ENCODE results near the gene ILF2. TPM values are rescaled to one million over a fixed set of nuclear protein-coding genes. Genes with fewer than 3 reads are reported as not detected.
A peak's percentile ranks its signal among the peaks of the same experiment; 100 is the strongest.
"Not testable (repeated sequence)": the region's sequence is repeated elsewhere in the genome, so short reads cannot be mapped to it uniquely, and the experiment has no call there.

Gene ILF2
- total RNA-seq (2014; rRNA removed; shearing (Covaris generic)) = 144 and 159 TPM in 2 replicates

GRCh38 chr1:153670859-153671627, at the start of gene ILF2:
ILF2 (minus strand) TSS chr1:153670993; CDS start chr1:153670922, 71 bp downstream.
- peak; percentile 99 for DNase-seq (ENCODE audit: low spot score)

- no peak for DNase-seq (ENCODE audit: low spot score)
Measured at GRCh38 chr1:153717330-153717729, 46.5 kb upstream of the ILF2 start.

- not testable (repeated sequence) for DNase-seq (ENCODE audit: low spot score)
Measured at GRCh38 chr1:153716211-153716610, 45.4 kb upstream of the ILF2 start.

- DNase-seq (ENCODE audit: low spot score) = no peak
Measured at GRCh38 chr1:153711026-153711425, 40.2 kb upstream of the ILF2 start.

- no peak for DNase-seq (ENCODE audit: low spot score)
Measured at GRCh38 chr1:153705484-153705883, 34.7 kb upstream of the ILF2 start.

- no peak for DNase-seq (ENCODE audit: low spot score)
Measured at GRCh38 chr1:153699768-153700167, 29.0 kb upstream of the ILF2 start.

GRCh38 chr1:153698923-153699714, 28.3 kb upstream of the ILF2 start:
- no peak for DNase-seq (ENCODE audit: low spot score)

- no peak for DNase-seq (ENCODE audit: low spot score)
Measured at GRCh38 chr1:153698020-153698922, 27.5 kb upstream of the ILF2 start.

GRCh38 chr1:153697191-153698019, 26.6 kb upstream of the ILF2 start:
- peak; percentile 34 for DNase-seq (ENCODE audit: low spot score)

- no peak for DNase-seq (ENCODE audit: low spot score)
Measured at GRCh38 chr1:153696741-153697140, 25.9 kb upstream of the ILF2 start.

- no peak for DNase-seq (ENCODE audit: low spot score)
Measured at GRCh38 chr1:153693466-153693865, 22.7 kb upstream of the ILF2 start.

- no peak for DNase-seq (ENCODE audit: low spot score)
Measured at GRCh38 chr1:153688736-153689328, 18.0 kb upstream of the ILF2 start.

GRCh38 chr1:153688276-153688675, 17.5 kb upstream of the ILF2 start:
- no peak for DNase-seq (ENCODE audit: low spot score)

GRCh38 chr1:153687346-153688125, 16.7 kb upstream of the ILF2 start:
- no peak for DNase-seq (ENCODE audit: low spot score)

- DNase-seq (ENCODE audit: low spot score) = no peak
Measured at GRCh38 chr1:153685544-153686340, 14.9 kb upstream of the ILF2 start.

GRCh38 chr1:153684892-153685291, 14.1 kb upstream of the ILF2 start:
- DNase-seq (ENCODE audit: low spot score) = no peak

GRCh38 chr1:153683854-153684253, 13.1 kb upstream of the ILF2 start:
- peak; percentile 19 for DNase-seq (ENCODE audit: low spot score)

- DNase-seq (ENCODE audit: low spot score) = no peak
Measured at GRCh38 chr1:153682730-153683129, 11.9 kb upstream of the ILF2 start.

GRCh38 chr1:153680120-153680403, 9.3 kb upstream of the ILF2 start:
- no peak for DNase-seq (ENCODE audit: low spot score)

Measured in HT-29 (cell line).